Measurements from ENCODE around the gene GPR149. TPM values are rescaled to one million over a fixed set of nuclear protein-coding genes. Genes with fewer than 3 reads are reported as not detected.

Gene GPR149
- total RNA-seq, 1 experiment from 2014 or later = not detected

DNA sequence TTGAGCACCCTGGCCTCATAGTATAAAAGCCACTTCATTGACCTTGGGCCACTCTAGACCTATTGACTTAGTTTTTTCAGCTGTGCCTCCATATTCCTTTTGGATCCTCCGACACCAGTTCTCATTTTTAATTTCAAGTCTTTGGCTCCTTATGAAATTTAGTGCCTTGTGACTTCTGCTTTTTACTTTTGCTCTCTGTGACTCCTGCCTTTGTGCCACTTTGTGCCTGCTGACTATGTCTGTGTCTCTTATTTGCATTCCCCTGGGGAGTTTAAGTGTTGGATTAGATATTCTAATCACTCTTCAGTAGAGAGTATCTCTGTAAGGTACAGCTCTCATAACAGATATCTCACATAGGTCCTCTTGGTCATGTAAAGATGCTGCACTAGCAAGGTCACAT is 39.6 kb upstream of the GPR149 start:
- H3K4me3 ChIP-seq (replicated peaks in 1 of 2; ENCODE audit: low read depth in 1 of 2, low read length in 2 of 2) = no peak overlapping the region
- TF ChIP-seq YY1 (IDR thresholded peaks at IDR 0.05; ENCODE audit: extremely low read depth, insufficient replicate concordance, low read depth, low read length) (no peak), CBX3 (IDR thresholded peaks at IDR 0.05; ENCODE audit: low read depth) (no peak), EZH2 (IDR thresholded peaks at IDR 0.05) (no peak), FOSL1 (IDR thresholded peaks at IDR 0.05; ENCODE audit: low read depth) (no peak), ZNF274 (IDR thresholded peaks at IDR 0.05; ENCODE audit: low read depth, low read length) (no peak), POLR2AphosphoS5 (IDR thresholded peaks at IDR 0.05; ENCODE audit: low read depth, low read length) (no peak), SIN3A (IDR thresholded peaks at IDR 0.05; ENCODE audit: low read depth) (no peak), TCF7L2 (IDR thresholded peaks at IDR 0.05; ENCODE audit: borderline replicate concordance, extremely low read depth, insufficient read depth, insufficient read length) (no peak), POLR2A (IDR thresholded peaks at IDR 0.05; ENCODE audit: borderline replicate concordance, extremely low read depth, insufficient read depth, insufficient read length) (no peak), EGR1 (IDR thresholded peaks at IDR 0.05; ENCODE audit: low read depth) (no peak), RAD21 (IDR thresholded peaks at IDR 0.05; ENCODE audit: low read depth) (no peak), CEBPB (IDR thresholded peaks at IDR 0.05; ENCODE audit: low read depth) (no peak), SP1 (IDR thresholded peaks at IDR 0.05; ENCODE audit: low read depth) (no peak), ELF1 (IDR thresholded peaks at IDR 0.05; ENCODE audit: borderline replicate concordance, low read depth) (no peak), EZH2phosphoT487 (IDR thresholded peaks at IDR 0.05; ENCODE audit: borderline replicate concordance) (no peak), SRF (IDR thresholded peaks at IDR 0.05; ENCODE audit: low read depth) (no peak)
- TF ChIP-seq, protein P1, sequence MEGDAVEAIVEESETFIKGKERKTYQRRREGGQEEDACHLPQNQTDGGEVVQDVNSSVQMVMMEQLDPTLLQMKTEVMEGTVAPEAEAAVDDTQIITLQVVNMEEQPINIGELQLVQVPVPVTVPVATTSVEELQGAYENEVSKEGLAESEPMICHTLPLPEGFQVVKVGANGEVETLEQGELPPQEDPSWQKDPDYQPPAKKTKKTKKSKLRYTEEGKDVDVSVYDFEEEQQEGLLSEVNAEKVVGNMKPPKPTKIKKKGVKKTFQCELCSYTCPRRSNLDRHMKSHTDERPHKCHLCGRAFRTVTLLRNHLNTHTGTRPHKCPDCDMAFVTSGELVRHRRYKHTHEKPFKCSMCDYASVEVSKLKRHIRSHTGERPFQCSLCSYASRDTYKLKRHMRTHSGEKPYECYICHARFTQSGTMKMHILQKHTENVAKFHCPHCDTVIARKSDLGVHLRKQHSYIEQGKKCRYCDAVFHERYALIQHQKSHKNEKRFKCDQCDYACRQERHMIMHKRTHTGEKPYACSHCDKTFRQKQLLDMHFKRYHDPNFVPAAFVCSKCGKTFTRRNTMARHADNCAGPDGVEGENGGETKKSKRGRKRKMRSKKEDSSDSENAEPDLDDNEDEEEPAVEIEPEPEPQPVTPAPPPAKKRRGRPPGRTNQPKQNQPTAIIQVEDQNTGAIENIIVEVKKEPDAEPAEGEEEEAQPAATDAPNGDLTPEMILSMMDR (IDR thresholded peaks at IDR 0.05 in 2 of 3, conservative IDR thresholded peaks at IDR 0.05 in 1 of 3; ENCODE audit: borderline replicate concordance in 1 of 3, insufficient read depth in 1 of 3, low read depth in 2 of 3, low read length in 2 of 3) = no peak
- TF ChIP-seq, protein P2, sequence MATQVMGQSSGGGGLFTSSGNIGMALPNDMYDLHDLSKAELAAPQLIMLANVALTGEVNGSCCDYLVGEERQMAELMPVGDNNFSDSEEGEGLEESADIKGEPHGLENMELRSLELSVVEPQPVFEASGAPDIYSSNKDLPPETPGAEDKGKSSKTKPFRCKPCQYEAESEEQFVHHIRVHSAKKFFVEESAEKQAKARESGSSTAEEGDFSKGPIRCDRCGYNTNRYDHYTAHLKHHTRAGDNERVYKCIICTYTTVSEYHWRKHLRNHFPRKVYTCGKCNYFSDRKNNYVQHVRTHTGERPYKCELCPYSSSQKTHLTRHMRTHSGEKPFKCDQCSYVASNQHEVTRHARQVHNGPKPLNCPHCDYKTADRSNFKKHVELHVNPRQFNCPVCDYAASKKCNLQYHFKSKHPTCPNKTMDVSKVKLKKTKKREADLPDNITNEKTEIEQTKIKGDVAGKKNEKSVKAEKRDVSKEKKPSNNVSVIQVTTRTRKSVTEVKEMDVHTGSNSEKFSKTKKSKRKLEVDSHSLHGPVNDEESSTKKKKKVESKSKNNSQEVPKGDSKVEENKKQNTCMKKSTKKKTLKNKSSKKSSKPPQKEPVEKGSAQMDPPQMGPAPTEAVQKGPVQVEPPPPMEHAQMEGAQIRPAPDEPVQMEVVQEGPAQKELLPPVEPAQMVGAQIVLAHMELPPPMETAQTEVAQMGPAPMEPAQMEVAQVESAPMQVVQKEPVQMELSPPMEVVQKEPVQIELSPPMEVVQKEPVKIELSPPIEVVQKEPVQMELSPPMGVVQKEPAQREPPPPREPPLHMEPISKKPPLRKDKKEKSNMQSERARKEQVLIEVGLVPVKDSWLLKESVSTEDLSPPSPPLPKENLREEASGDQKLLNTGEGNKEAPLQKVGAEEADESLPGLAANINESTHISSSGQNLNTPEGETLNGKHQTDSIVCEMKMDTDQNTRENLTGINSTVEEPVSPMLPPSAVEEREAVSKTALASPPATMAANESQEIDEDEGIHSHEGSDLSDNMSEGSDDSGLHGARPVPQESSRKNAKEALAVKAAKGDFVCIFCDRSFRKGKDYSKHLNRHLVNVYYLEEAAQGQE (IDR thresholded peaks at IDR 0.05; ENCODE audit: low read depth) = no peak
- TF ChIP-seq, protein P3, sequence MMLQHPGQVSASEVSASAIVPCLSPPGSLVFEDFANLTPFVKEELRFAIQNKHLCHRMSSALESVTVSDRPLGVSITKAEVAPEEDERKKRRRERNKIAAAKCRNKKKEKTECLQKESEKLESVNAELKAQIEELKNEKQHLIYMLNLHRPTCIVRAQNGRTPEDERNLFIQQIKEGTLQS (IDR thresholded peaks at IDR 0.05) = no peak
- TF ChIP-seq, protein P4, sequence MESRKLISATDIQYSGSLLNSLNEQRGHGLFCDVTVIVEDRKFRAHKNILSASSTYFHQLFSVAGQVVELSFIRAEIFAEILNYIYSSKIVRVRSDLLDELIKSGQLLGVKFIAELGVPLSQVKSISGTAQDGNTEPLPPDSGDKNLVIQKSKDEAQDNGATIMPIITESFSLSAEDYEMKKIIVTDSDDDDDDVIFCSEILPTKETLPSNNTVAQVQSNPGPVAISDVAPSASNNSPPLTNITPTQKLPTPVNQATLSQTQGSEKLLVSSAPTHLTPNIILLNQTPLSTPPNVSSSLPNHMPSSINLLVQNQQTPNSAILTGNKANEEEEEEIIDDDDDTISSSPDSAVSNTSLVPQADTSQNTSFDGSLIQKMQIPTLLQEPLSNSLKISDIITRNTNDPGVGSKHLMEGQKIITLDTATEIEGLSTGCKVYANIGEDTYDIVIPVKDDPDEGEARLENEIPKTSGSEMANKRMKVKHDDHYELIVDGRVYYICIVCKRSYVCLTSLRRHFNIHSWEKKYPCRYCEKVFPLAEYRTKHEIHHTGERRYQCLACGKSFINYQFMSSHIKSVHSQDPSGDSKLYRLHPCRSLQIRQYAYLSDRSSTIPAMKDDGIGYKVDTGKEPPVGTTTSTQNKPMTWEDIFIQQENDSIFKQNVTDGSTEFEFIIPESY (IDR thresholded peaks at IDR 0.05; ENCODE audit: extremely low read depth, insufficient replicate concordance, low read length) = no peak
- H3K9me2 ChIP-seq (ENCODE audit: insufficient read depth) = no peaks in the 10 kb centered on the region
- intact Hi-C loops (cut with micrococcal nuclease) = no loop called here
- no peak overlapping the region for H3K4me2 ChIP-seq (ENCODE audit: low read length)
- POLR2A ChIA-PET = no interaction called here
- H2AFZ ChIP-seq (ENCODE audit: low read depth, low read length, poor library complexity, severe bottlenecking) = no peak overlapping the region
- H3K36me3 ChIP-seq (ENCODE audit: control insufficient read depth in 1 of 2, insufficient read depth in 2 of 2, low read length in 2 of 2) = no peaks in the 10 kb centered on the region
- no peak overlapping the region for H3K9ac ChIP-seq (ENCODE audit: low read length)
- BruUV-seq (replicated peaks) = no TSS peak
- no peaks in the 10 kb centered on the region for H3K27me3 ChIP-seq (ENCODE audit: insufficient read depth, low read length)
- no peak overlapping the region for H3K27ac ChIP-seq (ENCODE audit: low read depth, low read length)
- no peak for DNase-seq (ENCODE audit: low read depth, low spot score)
- CTCF ChIA-PET = no interaction called here
- H3K4me1 ChIP-seq (ENCODE audit: control insufficient read depth in 1 of 2, insufficient read depth in 2 of 2, low read length in 2 of 2) = no peaks in the 10 kb centered on the region
- no peaks in the 10 kb centered on the region for H3K79me2 ChIP-seq (ENCODE audit: insufficient read depth, low read length)
- RAD21 ChIA-PET (ENCODE audit: low non-redundant PET in 1 of 2, low total read pairs in 2 of 2, uncharacterized antibody in 2 of 2, unreplicated experiment in 2 of 2) = no interaction called here
- no peaks in the 10 kb centered on the region for H4K20me1 ChIP-seq (ENCODE audit: insufficient read depth)
- peaks cover 0 to 5% of the 10 kb centered on the region in 2 experiments; a peak in 1 of 4 replicates for H3K9me3 ChIP-seq (ENCODE audit: control insufficient read depth in 1 of 2, insufficient read depth in 1 of 2, low read depth in 1 of 2, low read length in 2 of 2)
- ATAC-seq = no peak
